GM19372 (cell line): ENCODE results near the gene OR2AT4.

Experiments used
- ATAC-seq: cut with Tn5 transposase; IDR thresholded peaks from one replicate; pipeline ENCODE4 v1.9.1; 2021; ENCODE audit warnings: mild to moderate bottlenecking, low read depth, moderate library complexity; ENCODE audit not compliant: unreplicated experiment

Gene OR2AT4

DNA sequence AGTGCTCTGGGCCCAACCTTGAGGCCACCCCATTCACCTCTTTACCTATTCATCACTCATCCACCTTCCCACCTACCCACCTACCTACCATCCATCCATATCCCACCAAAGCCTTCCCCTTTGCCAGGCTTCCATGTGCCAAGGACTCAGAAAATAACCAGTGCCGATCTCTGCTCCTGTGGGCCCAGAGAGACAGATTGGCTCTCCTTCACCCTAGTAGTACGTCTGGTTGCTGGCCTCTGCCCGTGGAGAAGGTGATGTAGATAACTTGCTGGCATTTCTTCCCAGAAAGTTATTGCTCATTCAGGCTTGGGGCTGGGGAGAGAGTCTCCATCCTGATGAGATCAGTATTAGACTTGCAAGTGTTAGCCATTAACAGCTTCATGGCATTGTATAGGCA, 62.8 kb downstream of the OR2AT4 start:
- ATAC-seq = no peak

DNA sequence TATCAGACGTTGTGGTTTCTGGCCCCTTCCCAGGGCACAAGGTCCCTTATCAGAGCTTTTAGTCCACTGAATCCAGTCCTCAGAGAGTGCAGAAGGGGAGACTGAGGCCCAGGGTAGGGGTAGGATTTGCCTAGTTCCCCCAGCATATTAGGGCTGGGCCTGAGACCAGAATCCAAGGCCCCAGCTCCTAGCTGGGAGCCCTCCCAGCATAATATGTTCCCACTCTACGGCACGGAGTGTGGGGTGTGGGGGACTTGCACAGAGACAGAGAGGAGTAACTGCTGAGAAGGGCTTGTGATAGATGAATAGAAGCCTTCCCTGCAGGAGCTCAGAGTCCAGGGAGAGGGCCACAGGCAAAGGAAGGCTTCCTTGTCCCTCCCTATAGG, 64.1 kb downstream of the OR2AT4 start:
- no peak for ATAC-seq

DNA sequence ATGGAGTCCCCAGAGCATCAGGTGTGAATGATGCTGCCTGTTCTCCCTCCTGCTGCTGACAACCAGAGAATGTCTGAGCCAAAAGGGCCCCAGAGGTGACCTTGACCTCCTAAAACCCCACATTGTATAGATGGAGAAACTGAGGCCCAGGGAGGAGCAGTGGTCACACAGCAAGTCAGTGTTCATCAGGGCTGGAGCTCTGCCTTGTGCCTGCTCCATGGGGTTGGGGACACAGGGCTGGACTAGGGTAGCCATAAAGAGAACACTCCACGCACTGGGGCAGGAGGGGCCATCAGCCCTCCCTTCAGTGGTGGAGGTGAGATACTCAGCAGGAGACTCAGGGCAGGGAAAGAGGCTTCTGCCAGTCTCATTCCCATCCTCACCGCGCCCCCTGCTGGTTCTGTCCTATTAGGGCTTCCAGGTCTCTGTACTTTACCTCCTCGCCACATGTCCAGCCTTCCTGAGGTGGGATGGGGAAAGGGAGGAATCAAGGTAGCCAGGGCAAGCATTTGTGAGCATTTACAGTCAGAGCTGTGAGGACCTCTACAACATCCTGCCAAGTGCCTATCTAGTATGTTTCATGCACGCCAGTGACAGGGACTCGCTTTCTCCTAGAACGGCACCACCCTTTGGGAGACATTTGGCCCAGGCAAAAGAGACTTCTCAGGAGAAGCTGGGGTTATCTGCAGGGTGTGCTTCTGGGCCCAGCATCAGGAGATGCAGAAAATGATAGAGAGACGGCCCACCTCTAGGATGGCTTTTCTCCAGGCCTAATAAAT, 64.7 kb downstream of the OR2AT4 start:
- no peak for ATAC-seq
